Measurements from ENCODE around the gene PRXL2A.

- TF ChIP-seq CTCF (IDR thresholded peaks at IDR 0.05) (no peak), POLR2A (IDR thresholded peaks at IDR 0.05) (no peak)
Observed at GRCh38 chr10:80476685-80477084, 68.3 kb downstream of the PRXL2A start.
